Measurements from ENCODE around the gene ETFA.

The ETFA gene

DNA sequence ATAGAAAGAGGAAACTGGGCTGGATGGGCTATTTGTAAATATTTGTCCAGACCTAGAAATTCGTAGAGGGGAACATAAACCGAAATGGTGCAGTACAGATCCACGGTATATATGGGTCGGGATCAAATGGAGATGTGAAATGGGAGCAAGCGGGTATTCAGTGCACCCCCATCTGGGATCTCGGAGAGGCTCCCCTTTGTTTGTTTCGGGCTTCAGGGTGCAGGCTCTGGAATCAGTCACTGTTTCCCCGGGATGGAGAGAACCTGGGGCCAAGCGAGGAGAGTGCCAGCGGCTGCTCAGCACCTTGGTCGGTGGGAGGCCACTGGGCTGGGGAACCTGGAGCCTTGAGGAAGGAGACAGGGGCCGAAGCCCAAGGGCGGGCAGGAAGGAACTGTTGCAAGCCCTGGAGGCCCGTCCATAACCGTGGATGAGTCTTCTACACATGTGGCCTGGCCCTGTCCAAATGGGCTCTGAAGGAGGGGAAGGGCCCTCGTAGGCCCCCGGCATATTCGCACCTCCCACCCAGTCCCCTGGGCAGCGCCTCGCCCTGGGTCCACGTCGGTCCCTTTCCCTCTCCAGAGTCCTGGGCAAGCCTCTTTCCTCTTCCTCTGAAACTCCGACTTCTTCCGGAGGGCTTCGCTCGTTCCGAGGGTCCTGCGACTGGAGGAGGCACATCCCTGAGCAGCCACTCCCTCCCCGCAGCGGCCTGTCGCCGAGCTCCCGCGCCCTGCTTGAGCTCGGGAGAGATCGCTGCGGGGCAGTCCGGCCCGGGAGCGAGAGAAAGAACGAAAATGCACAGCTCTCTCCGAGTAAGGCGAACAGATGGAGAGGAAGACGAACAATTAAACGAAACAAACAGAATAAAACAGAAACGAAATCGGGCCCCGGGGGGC, 28.3 kb upstream of the ETFA start:
- TF ChIP-seq, protein P1, sequence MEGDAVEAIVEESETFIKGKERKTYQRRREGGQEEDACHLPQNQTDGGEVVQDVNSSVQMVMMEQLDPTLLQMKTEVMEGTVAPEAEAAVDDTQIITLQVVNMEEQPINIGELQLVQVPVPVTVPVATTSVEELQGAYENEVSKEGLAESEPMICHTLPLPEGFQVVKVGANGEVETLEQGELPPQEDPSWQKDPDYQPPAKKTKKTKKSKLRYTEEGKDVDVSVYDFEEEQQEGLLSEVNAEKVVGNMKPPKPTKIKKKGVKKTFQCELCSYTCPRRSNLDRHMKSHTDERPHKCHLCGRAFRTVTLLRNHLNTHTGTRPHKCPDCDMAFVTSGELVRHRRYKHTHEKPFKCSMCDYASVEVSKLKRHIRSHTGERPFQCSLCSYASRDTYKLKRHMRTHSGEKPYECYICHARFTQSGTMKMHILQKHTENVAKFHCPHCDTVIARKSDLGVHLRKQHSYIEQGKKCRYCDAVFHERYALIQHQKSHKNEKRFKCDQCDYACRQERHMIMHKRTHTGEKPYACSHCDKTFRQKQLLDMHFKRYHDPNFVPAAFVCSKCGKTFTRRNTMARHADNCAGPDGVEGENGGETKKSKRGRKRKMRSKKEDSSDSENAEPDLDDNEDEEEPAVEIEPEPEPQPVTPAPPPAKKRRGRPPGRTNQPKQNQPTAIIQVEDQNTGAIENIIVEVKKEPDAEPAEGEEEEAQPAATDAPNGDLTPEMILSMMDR (conservative IDR thresholded peaks at IDR 0.05) = no peak
- H3K27ac ChIP-seq = peak overlapping the region; percentile 63; the same call in 1 of the 2 replicates

DNA sequence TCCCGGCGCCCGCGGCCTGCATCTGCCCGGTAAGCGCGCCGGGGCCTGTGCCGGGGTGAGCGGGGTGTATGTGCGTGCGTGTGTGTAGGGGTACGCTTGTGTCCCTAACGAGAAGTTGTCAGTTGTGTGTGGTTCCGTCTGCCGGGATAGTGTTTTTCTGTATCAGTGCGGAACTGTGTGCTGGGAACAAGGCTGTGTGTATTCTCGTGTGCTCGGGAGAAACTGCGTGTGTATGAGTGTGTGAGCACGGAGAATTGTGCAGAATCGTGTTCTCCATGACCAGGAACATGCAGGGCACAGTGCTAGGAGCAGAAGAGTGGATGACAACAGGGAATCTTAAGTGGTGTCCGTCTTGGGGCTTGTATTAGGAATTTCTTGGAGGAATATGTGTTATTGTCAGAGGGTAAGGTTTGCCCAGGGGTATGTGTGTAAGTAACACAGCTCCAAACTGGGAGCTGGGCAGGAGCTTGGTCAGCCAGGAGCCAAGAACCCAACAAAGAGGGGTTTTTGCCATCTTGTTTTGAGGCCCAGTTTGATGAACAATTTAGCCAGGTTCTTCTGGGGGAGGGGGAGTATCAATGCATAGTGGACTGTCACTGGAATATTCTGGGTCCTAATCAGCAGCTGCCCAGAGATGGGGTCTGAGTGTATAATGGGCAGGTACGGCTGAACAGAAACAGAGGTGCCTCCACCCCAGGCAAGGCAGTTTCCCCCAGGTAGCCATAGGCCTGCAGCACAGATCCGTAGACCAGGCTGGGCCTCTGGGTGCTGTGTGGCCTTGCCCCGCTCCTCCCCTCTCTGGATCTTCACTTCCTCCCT, 27.4 kb upstream of the ETFA start:
- TF ChIP-seq, protein P1 (conservative IDR thresholded peaks at IDR 0.05) = no peak
- H3K27ac ChIP-seq = no peak overlapping the region

DNA sequence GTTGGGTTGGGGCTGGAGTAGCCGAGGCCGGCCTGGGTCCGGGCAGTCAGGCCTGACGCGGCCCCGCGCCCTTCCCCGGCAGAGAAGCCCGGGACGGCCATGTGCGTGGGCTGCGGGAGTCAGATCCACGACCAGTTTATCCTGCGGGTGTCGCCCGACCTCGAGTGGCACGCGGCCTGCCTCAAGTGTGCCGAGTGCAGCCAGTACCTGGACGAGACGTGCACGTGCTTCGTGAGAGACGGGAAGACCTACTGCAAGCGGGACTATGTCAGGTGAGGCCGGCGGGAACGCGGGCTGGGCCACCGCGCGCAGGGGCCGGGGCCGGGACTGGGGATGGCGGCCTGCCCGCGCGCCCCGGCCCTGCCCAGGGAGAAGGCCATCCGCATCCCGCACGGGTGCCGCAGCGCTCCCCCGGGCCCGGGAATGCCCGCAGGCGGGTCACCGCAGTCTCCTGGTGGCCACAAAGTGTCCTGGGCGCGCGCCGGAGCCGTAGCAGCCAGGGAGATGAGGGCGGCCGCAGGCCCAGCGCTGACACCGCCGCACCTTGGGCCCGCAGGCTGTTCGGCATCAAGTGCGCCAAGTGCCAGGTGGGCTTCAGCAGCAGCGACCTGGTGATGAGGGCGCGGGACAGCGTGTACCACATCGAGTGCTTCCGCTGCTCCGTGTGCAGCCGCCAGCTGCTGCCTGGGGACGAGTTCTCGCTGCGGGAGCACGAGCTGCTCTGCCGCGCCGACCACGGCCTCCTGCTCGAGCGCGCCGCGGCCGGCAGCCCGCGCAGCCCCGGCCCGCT, 26.6 kb upstream of the ETFA start:
- H3K27ac ChIP-seq = no peak overlapping the region
- TF ChIP-seq, protein P1 (conservative IDR thresholded peaks at IDR 0.05) = no peak

DNA sequence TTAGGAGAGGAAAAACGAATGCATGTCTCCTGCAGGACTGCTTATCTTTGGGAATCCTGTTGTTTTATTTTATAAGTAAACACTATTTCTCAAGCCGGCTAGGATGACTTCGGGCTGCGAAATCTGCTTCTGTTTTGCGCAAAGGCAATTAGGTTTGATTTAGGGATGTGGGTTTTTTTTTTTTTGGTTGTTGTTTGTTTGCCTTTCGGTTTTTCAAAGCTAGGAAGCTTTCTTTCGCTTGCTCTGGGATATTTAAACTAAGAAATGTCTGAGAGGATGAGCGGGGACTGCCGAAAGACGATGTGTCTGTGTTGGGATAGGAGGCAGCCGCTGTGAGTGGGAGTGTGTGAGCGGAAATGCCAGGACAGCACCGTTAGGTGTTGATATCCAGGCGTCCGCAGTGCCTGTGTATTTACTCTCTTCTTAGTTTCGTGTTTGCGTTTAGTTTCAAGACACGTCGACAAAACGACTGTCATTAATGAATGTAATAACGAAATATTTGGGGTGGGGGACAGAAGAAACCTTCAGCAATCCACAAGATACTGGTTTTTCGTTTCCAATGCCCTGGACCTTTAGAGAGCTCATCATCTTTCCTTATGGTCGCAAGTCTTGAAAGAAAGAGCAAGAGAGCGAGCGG, 25.9 kb upstream of the ETFA start:
- H3K27ac ChIP-seq = peak overlapping the region; percentile 79
- TF ChIP-seq, protein P1 (conservative IDR thresholded peaks at IDR 0.05) = no peak

DNA sequence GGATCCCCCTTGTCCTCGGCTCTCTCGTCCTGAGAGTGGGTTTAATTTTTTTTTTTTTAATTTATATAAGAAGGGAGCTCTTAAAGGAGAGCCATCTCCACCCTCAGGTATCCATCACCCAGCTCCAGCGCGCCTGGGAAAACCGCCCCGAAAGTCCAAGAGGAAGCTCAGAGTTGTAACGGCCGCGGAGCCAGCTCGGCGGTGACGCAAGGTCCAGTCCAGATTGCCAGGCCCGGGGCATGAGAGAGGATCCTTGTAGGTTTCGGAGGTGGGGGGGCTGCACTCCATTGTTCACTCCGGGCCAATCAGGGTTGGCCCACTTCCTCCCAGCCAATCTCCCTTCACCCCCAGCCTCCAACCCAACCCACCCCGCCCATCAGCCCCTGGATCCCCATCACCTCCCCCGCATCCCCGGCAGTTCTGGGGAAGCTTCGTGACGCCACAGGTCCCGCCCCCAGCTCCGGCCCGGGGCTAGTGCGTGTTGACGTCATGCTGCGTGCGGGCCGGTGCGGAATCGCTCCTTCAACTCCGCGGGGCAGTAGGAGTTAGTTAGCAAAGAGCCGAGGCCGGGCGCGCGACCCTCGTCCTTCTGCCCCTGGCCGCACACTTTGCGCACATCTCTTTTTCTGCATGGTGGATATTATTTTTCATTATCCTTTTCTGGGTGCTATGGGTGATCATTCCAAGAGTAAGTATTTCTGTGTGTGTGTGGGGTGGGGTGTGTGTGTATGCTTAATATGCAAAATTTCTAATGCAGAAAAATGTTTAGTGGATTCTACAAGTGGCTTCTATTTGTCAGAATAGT, 25.2 kb upstream of the ETFA start, which contains the start of gene ISL2:
ISL2 (plus strand) TSS at position 520 of the 805 bp plus-strand sequence; CDS start at position 631, 111 bp downstream.
- peak within 1 kb of the TSS; percentile 79 for H3K27ac ChIP-seq
- TF ChIP-seq, protein P1 (conservative IDR thresholded peaks at IDR 0.05) = no peak
